MCF 10A (cell line): ENCODE data around the gene NAT10. TPM values are rescaled to one million over a fixed set of nuclear protein-coding genes. Genes with fewer than 3 reads are reported as not detected.

Experiments
- BruUV-seq: library from RNA; stranded (reverse); fragments of 400-500 nt; replicated peaks from 2 replicates; lab custom pipeline; 2021; lab: Mats Ljungman, UMichigan
- CTCF ChIA-PET: fragments of 300-600 bp; sonication (Branson Sonifier 250); formaldehyde crosslinking; extraction: SDS; loops from one replicate; lab custom pipeline; 2021; ENCODE audit warnings: antibody characterized with exemption, inconsistent platforms; lab: Yijun Ruan, JAX
- POLR2A ChIA-PET: fragments of 300-600, 350-650 bp; sonication (Branson Sonifier 250); formaldehyde crosslinking; extraction: SDS; loops from one replicate; lab custom pipeline; 2020; ENCODE audit warnings: antibody characterized with exemption, inconsistent platforms; lab: Yijun Ruan, JAX
- DNase-seq: peaks from one replicate; pipeline ENCODE4 v3.0.0-alpha.2; 2018; ENCODE audit not compliant: unreplicated experiment
- H3K27ac Mint-ChIP-seq: one replicate; pipeline ENCODE4 v1.8.0; 2022; ENCODE audit warnings: mild to moderate bottlenecking, low read depth, mixed read lengths; ENCODE audit not compliant: unreplicated experiment
- H3K27me3 Mint-ChIP-seq: one replicate; pipeline ENCODE4 v1.8.0; 2022; ENCODE audit warnings: mixed read lengths; ENCODE audit not compliant: insufficient read depth, unreplicated experiment
- H3K36me3 Mint-ChIP-seq: one replicate; pipeline ENCODE4 v1.8.0; 2022; ENCODE audit warnings: mild to moderate bottlenecking, moderate library complexity, mixed read lengths; ENCODE audit not compliant: insufficient read depth, unreplicated experiment
- H3K4me1 Mint-ChIP-seq: one replicate; pipeline ENCODE4 v1.8.0; 2022; ENCODE audit warnings: mixed read lengths; ENCODE audit not compliant: insufficient read depth, unreplicated experiment
- H3K4me3 Mint-ChIP-seq: one replicate; pipeline ENCODE4 v1.8.0; 2022; ENCODE audit warnings: mild to moderate bottlenecking, moderate library complexity, mixed read lengths; ENCODE audit not compliant: unreplicated experiment
- H3K9me3 Mint-ChIP-seq: one replicate; pipeline ENCODE4 v1.8.0; 2022; ENCODE audit warnings: mixed read lengths; ENCODE audit not compliant: unreplicated experiment
- CTCF ChIP-seq: fragments of 200-600 bp; IDR thresholded peaks from one replicate; pipeline ENCODE4 v1.8.0; 2022; ENCODE audit warnings: antibody characterized with exemption, mild to moderate bottlenecking; ENCODE audit not compliant: unreplicated experiment
- intact Hi-C: fragments of 100-400 bp; cut with micrococcal nuclease; formaldehyde crosslinking; loops from 2 replicates; pipeline ENCODE4 v1.14.1; 2022
- total RNA-seq: library from RNA; stranded (reverse); gene quantifications from 2 replicates; pipeline ENCODE4 v1.2.3, GENCODE V29; 2022

NAT10 gene
- total RNA-seq, 1 experiment from 2014 or later, result 89.5 TPM

GRCh38 chr11:34150494-34151151 lies 45.2 kb downstream of the NAT10 start:
- no TSS peak for BruUV-seq
- intact Hi-C loops, result no loop called here
- Mint-ChIP-seq H3K4me3 (no peak overlapping the region), H3K27ac (no peak overlapping the region), H3K27me3 (no peaks in the 10 kb centered on the region), H3K36me3 (peaks cover 33% of the 10 kb centered on the region), H3K9me3 (no peaks in the 10 kb centered on the region), H3K4me1 (no peaks in the 10 kb centered on the region)
- no peak for DNase-seq
- POLR2A ChIA-PET, result interaction anchor here (0.6 to 1.4 kb wide), 5 partner anchors 10 to 747 kb away, joined by 3 to 4 read pairs (median 3); no protein-coding TSS in a partner anchor
- CTCF ChIA-PET, result interaction anchor here (0.6 to 1.4 kb wide), 9 partner anchors 19 to 317 kb away, joined by 3 to 4 read pairs (median 4); no protein-coding TSS in a partner anchor
- no peak for TF ChIP-seq CTCF

- no peak for DNase-seq
- Mint-ChIP-seq H3K4me3 (no peak overlapping the region), H3K4me1 (no peaks in the 10 kb centered on the region), H3K36me3 (peaks cover 33% of the 10 kb centered on the region), H3K27ac (no peak overlapping the region), H3K27me3 (no peaks in the 10 kb centered on the region), H3K9me3 (no peaks in the 10 kb centered on the region)
- no TSS peak for BruUV-seq
- TF ChIP-seq CTCF, result no peak
- ChIA-PET POLR2A (interaction anchor here (0.7 to 1.4 kb wide), 2 partner anchors 10 to 21 kb away, joined by 3 read pairs; no protein-coding TSS in a partner anchor), CTCF (interaction anchor here (0.8 to 1.4 kb wide), 6 partner anchors 19 to 317 kb away, joined by 3 to 4 read pairs (median 4); no protein-coding TSS in a partner anchor)
- intact Hi-C loops, result no loop called here
These were observed 45.7 kb downstream of the NAT10 start for GRCh38 chr11:34151166-34151565.

GRCh38 chr11:34151916-34152845 lies 46.8 kb downstream of the NAT10 start:
- DNase-seq, result no peak
- Mint-ChIP-seq H3K36me3 (peaks cover 30% of the 10 kb centered on the region), H3K27me3 (no peaks in the 10 kb centered on the region), H3K9me3 (no peaks in the 10 kb centered on the region), H3K27ac (peak overlapping the region; percentile 29), H3K4me1 (no peaks in the 10 kb centered on the region), H3K4me3 (no peak overlapping the region)
- intact Hi-C loops, result no loop called here
- POLR2A ChIA-PET, result interaction anchor here (0.6 kb wide), 1 partner anchor 15 kb away, joined by 3 read pairs; no protein-coding TSS in a partner anchor
- no TSS peak for BruUV-seq
- CTCF ChIA-PET, result interaction anchor here (0.6 to 1.4 kb wide), 7 partner anchors 22 to 746 kb away, joined by 3 to 4 read pairs (median 3); no protein-coding TSS in a partner anchor
- no peak for TF ChIP-seq CTCF
